GM19240 (cell line): ENCODE data around the gene ANKRD50.
A peak's percentile ranks its signal among the peaks of the same experiment; 100 is the strongest.

Experiments used
- DNase-seq: peaks from one replicate; pipeline ENCODE4 v3.0.0; 2011; ENCODE audit warnings: low spot score; ENCODE audit not compliant: insufficient read length

Gene ANKRD50, protein sequence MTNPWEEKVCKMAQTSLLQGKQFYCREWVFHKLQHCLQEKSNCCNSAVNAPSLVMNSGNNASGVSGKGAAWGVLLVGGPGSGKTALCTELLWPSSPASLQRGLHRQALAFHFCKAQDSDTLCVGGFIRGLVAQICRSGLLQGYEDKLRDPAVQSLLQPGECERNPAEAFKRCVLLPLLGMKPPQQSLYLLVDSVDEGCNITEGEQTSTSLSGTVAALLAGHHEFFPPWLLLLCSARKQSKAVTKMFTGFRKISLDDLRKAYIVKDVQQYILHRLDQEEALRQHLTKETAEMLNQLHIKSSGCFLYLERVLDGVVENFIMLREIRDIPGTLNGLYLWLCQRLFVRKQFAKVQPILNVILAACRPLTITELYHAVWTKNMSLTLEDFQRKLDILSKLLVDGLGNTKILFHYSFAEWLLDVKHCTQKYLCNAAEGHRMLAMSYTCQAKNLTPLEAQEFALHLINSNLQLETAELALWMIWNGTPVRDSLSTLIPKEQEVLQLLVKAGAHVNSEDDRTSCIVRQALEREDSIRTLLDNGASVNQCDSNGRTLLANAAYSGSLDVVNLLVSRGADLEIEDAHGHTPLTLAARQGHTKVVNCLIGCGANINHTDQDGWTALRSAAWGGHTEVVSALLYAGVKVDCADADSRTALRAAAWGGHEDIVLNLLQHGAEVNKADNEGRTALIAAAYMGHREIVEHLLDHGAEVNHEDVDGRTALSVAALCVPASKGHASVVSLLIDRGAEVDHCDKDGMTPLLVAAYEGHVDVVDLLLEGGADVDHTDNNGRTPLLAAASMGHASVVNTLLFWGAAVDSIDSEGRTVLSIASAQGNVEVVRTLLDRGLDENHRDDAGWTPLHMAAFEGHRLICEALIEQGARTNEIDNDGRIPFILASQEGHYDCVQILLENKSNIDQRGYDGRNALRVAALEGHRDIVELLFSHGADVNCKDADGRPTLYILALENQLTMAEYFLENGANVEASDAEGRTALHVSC (N-terminal part only)

DNA sequence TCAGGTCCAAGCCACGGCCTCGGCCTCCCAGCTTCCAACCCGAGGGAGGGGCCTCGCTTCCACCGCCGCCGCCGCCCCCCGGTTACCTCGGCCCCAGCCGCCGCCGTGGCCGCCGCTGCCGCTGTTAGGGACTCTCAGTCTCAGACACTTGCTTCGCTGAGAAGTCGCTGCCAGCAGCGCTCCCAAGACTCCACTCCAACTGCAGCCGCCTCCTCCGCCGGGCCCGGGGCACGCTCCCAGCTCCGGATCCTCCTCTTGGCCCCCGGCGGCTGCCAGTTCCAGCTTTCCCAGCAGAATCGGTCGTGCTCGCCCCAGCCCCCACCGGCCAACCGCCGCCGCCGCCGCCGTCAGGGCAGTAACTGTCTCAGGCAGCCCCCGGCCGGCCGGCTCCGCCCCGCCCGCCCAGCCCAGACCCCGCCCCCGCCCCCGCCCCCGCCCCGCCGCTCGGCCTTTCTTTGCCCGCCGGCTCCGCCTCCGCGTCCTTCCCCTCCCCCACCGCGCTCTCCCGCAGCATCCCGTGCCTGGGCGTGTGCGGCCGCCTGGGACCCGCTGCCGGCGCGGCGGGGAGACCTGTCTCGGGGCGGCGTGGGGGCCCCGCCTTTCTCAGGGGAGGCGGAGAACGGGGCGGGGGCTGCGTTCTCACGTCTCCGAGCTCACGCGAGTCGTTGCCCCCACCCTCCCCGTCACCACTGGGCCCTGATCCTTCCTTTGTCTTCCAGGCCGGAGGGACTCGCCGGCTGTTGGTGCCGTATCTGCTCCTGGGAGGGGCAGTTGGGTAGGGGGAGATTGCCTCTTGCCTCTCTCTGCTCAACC, at the start of gene ANKRD50:
ANKRD50 (minus strand) TSS at position 361 of the 813 bp plus-strand sequence. CDS start 2,221 bp downstream, outside the sequence.
- DNase-seq = peak; percentile 38

DNA sequence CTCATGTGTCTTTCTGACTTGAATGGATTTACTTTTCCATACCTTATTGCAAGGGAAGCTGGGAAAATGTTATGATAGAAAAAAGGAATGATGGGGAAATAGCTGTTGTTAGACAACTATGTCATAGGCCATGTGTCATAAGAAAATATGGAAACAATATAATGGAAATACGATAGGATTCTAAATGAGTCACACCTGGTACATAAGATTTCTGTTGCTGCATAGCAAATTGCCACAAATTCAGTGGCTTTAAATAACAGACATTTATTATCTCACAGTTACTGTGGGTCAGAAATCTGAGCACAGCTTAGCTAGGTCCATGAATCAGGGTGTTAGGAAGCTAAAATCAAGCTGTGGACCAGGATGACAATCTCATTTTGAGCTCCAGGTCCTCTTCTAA, 44.6 kb upstream of the ANKRD50 start:
- DNase-seq = no peak

DNA sequence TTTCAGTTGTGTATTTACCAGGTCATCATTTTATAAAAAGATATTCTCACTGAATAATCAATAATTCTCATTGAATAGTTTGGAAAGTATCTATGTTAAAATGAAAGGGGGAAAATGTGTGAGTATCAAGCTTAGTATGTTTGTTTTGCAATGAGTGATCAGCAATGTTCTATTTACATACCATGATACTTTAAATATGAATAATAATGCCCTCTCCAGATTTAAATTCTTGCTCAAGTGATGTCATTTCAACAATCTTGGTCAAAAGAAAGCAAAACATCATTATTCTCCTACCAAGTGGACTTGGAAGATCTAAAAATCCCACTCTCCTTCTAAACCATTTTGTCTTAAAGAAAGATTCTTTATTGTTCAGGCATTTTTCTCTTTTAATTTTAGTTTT, 42.1 kb upstream of the ANKRD50 start:
- DNase-seq = no peak

DNA sequence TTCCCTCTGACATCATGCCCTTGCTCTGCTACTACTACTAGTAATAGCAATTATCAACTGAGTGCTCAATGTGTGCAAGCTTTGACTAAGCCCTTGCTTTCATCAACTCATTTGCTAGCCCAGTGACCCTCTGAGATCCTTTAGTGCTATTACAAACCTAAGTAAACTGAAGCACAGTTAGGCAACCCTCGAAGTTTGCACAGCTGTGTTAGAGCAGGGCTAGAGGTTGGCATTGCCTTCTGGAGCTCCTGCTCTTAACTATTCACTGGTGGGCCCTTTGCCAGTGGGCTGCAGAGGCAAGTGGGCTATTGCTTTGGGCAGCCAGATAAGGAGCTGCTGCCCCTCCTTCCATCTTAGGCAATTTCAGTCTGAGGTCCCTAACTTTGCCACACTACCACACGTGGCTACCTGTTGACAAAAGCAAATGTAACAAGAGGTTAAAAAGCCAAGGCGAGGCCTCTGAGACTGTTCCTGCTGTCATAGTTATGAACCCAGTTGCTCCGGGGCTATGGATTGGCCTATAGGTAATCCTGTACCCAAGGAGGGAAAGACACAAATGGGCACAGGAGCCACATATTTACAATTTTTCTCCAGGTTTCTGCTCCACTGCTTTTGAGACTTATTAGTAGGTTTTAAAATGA, 41.5 kb upstream of the ANKRD50 start:
- DNase-seq = no peak

DNA sequence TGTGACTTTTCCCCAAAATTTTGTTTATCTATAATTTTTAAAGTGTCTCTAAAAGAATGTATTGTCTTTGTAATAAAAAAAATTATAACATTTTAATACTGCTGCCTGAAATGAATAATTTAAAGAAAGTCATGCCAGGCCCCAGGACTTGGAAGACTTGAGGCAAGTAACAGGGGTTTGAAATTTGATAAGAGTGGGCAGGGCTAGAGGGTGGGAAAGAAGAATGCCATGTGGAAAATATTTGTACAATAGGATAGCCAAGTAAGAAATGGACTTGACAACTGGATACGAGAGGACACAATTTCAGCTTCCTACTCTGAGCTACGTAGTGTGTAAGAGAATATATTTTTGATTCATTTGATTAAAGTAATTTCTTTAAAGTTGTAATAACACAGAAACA, 36.9 kb upstream of the ANKRD50 start:
- DNase-seq = no peak

DNA sequence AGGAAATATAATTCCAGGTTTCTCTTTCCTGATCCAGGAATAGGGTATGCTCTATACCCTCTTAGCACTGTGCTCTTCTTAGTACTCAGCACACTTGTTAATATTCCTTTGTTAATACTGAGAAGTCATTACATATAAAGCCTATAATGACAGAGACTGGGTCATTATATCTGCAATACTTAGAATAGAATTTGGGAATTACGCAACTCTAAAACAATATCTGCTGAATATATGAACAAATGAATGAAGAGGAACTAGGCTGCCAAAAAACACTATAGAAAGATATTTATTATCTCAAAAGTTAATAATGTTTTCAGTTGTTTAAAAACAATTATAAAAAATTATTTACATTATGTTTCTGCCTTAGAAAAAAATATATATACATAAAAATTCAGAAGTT, 36.4 kb upstream of the ANKRD50 start:
- DNase-seq = no peak

DNA sequence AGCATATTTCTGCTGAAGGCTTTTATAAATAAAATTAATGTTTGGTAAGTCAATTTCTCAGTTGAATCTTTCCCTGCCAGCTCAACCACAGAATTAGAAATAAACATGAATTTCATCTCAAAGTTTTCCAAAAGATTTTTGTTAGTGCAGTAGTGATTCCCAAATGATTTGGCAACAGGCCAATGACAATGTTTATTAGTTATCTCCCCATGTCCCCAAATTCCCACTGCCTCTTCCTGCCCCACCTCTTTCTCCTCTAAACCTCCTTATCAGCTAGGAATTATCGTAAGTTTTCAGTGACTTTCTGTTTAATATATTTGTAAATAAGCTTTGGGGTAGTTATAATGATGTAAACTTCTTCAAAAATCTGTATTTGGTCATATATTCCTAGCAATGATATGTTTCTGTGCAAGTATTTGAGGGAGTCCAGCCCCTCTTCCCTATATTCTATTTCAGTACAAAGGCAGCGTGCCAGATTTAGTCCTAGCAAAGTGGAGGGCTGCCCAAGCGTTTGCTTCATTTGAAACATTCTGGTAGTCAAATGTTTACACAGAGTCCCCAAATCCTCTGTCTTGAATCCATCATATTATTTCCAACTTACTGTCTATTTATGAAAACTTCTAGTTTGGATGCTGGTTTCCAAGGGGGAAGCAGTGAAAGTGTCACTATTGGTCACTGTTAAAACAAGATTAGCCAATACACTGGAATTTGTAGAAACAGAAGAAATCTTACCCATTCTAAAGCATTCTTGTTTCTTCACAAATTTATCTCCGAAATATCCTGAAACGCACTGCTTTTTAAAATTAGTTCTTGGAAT, 33.7 kb upstream of the ANKRD50 start:
- no peak for DNase-seq

DNA sequence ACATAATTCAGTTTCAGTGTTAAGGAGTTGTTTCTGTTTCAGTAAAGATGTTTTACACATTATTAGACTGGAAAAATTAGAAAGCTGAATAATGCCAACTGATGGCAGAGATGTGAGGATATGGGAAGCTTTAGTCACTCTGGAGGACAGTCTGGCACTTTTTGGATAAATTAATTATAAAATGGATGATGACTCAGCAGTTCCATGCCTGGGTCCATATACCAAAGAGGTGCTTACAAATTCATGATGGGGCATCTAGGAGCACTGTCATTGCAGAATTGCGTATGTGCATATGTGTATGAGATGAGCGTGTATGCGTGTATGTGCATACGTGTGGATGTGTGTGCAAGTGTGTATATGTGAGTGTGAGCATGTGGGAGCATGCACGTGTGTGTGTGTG, 31.2 kb upstream of the ANKRD50 start:
- DNase-seq = no peak

DNA sequence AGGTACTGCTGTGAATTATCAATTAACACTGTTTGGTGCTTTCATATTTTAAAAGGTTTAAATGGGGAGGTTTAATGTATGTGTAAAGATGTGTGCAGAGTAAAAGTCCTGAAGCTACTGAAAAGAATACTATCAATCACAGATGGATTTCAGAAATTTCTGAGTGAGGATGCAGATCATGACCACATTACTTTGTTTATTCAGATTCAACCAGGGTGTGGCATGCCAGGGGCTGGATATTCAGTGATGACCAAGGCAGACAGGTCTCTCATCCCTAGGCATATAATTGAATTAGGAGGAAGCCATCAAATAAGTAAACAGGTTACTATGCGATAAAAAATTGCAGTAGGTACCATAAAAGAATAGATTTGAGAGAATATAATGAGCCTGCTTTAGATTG, 28.0 kb upstream of the ANKRD50 start:
- DNase-seq = no peak

DNA sequence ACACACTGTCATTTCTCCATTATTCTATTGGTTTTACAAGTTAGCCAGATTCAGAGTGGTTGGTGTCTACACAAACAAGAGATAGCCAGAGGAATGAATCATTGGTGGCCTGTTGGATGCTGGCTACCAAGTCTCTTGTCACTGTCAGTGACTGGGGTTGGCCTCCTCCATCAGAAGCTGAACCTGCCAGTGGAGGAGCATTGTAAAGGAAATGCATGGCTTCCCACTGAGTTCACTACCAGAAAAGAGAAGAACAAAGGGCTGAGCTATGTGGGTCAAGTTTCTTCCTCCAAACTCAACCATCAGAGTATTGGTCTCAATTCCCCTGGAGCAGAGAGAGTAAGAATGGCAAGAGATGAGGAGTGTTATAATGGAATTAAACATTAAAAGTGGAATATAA, 26.5 kb upstream of the ANKRD50 start:
- no peak for DNase-seq

DNA sequence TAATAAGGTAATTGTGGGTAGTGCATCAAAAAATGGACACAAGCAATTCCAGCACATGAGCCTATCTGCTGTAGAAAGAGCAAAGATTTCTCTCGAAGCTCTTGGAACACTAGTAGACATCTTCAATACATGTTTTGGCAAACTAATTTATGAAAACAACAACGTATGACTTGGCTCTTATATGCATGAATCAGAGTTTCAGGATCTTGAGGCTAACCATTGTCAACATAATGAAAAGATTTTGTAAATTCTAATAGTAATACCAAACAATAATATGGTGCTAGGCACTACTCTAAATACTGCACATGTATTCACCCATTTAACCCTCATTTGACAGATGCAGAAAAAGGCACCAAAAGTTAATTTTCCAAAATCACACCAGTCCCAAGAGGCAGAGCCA, 25.1 kb upstream of the ANKRD50 start:
- DNase-seq = no peak

DNA sequence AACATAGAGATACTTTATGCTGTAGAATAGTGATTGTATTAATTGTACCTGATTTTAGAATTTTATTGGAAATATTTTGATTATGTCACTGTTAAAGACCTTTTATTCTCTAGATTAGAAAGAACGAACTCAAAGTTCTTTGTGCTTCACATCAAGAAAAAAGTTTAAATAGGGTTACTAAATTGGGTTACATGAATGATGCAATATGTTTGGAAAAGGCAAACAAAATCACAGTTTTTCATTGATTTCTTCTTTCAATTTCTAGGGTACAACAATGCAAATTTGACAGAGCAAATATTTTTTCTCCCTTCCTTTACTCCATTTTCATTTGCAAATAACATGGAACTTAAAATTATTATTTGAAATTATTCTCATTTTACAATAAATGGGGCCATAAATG, 24.0 kb upstream of the ANKRD50 start:
- DNase-seq = no peak

DNA sequence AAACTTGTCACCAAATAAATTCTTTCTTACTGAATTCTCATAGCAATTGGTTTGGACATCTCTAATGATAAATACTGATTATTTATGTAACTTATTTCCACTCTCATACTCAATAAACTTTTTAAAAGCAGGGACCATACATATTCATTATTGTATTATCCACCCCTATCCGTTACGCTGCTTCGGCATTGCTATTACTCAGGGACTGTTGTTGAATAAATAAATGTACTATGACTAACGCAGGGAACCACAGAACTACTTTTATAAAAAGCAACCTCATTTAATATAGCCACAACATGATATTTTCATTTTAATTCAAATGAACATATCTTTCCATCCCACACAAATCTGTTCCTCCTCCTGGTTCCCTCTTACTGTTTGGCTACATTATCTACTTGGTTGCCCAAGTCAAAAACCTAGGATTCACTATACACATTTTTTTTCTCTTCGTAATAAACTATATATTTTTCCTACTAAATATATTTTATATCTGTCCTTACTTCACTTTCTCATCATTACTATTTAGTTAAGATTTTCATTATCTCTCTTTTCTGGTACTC, 14.9 kb upstream of the ANKRD50 start:
- DNase-seq = no peak

DNA sequence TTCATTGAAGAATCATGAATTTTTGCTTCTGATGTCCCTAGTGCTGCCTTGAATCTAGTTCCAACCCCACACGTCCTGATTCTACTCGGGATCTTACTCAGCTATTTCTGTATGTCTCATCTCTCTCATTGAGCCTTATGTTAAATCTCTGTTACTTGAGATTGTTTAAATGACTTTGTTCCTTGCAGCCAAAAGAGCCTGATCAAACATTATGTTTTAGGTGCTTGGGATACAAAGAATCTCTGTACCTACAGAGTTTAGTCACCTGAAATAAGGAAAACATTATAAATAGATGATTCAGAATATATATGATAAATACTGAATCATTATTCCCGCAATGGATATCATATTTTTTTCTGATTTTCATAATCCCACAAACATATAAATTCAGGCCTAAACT, 13.7 kb upstream of the ANKRD50 start:
- DNase-seq = no peak

DNA sequence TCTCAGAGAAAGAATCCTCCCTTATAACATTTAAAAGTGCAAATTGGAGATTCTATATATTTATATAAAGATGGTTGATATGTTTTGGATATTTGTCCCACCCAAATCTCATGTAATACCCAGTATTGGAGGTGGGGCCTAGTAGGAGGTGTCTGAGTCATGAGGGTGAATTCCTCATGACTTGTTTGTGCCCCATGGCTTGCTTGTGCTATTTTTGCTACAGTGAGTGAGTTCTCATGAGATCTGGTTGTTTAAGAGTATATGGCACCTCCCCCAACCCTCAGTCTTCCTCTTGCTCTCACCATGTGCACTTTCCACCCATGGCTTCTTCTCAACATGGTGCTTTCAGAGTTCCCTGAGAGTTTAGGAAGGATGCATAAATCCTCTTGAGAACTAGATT, 9.5 kb upstream of the ANKRD50 start:
- no peak for DNase-seq

DNA sequence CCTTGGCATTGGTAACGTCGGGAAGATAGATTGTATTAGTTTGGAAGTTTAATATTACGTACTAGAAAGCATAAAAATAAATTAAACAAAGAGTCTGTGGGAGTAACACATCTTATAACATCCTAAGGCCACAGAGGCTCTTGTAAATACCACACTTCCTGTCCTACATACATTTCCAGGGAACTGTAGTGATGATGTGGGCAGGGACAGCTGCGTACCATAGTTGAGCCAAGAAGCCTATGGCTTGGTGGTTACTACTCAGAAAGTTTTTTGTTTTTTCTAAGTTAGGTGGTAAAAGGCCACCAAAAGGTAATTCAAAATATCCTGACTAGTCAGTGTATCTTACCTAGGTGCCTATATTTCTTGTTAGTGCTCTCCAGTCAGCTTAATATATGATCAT, 4.6 kb upstream of the ANKRD50 start:
- DNase-seq = no peak

DNA sequence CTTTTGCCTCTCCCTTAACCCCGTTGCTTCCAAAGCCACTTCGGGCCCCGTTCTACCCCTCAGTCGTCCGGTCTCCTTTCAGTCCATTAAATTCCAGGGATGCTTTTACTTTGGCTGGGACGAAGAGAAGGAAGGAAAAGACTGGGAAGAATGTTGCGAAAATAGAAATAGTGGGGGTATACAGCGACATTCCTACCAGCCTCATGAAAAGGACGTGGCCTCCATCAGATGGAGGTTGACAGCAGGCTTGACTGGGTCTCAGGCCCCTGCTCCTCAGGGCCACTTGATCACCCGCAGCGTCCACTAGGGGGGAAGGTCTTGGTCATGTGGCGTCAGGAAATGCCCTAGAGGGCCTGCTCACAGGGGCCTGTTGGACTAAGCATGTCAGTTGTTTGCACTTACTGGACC, 657 bp upstream of the ANKRD50 start:
- peak; percentile 4 for DNase-seq

DNA sequence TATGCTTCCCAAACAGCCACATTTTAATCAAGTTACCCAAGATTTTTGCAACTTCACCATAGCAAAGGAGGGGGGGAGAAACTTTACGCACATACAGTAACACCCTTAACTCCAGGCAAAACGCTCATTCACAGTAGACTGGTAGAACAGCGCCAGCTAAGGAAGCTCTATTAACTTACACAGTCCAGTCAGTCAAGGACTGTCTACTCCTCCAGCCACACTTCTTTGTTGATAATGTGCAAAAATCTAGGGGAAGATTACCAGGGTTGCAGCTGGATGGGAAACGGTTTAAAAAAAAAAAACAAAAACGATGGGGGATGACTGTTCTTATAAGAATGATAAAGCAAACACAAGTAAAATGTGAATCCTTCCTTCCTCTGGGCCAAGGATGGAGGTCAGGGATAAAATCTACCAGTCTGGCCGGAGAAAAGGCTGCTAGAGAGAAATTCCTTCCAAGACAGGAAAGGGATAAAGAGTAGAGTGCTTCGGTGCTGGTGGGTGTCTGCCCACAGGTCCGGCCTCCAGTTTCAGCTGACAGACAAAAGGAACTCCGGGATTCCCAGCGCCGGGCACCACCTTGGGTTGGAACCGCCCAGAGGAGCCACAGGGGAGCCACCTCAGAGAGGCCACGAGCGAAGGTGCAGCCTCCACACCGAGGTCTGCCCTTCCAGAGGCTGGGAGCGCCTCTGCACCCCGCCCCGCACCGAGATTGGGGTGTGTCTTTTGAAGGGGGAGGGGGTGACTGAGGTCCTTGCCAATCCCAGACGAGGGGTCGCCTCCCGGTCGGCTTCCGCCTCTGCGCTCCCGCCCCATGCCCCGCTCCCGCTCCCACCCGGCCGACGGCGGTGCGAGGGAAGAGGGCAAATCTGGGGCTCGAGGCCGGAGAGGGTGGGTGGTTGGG, 811 bp downstream of the ANKRD50 start:
- peak; percentile 1 for DNase-seq

DNA sequence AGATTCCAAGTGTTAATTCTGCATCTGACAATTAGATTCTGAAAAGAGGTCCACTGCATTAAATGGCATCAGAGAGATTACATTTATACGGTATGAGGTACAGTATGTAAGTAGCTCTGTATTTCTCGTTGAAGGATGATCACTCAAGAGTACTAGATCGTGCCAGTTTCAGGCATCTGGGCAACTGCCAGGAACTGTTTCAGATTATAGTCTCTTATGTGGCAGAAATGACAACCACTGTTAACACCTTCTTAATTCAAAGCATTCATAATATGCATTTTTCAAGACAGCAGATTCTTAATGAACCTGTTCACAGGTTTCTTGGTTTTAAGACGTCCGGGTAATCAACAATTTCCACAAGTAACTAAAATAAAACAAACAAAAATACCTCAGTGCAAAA, 1.6 kb downstream of the ANKRD50 start:
- no peak for DNase-seq
